HepG2 (cell line): ENCODE results near the gene IWS1. TPM values are rescaled to one million over a fixed set of nuclear protein-coding genes. Genes with fewer than 3 reads are reported as not detected.
A peak's percentile ranks its signal among the peaks of the same experiment; 100 is the strongest.

Experiments
- ATAC-seq: fragments of 200-7000 bp; cut with Tn5 transposase; 3 replicates; pipeline ENCODE4 v1.9.1; 2020; ENCODE audit warnings: mild to moderate bottlenecking, moderate library complexity
- BruUV-seq: library from RNA; stranded (reverse); fragments of 400-500 nt; replicated peaks from 2 replicates; lab custom pipeline; 2021; lab: Mats Ljungman, UMichigan
- CTCF ChIA-PET: fragments of 300-600 bp; formaldehyde crosslinking; extraction: SDS; loops from one replicate; lab custom pipeline; 2021; ENCODE audit warnings: low total read pairs, inconsistent platforms, low intra/inter-chr PET ratio; lab: Yijun Ruan, JAX
- POLR2A ChIA-PET: fragments of 350-600 bp; sonication (Branson Sonifier 250); formaldehyde crosslinking; loops from one replicate; lab custom pipeline; 2020; ENCODE audit warnings: antibody characterized with exemption, inconsistent platforms; lab: Yijun Ruan, JAX
- DNase-seq: peaks from one replicate; pipeline ENCODE4 v3.0.0-alpha.2; 2015; ENCODE audit warnings: low spot score
- FAIRE-seq: peaks from 3 replicates; lab custom pipeline; 2011; peaks lifted over from hg19 to GRCh38; lab: Jason Lieb, UNC
- H2AFZ ChIP-seq: one replicate; pipeline ENCODE4 v1.6.1; 2011; ENCODE audit warnings: low read length, inconsistent platforms
- H3K27ac ChIP-seq: fragments of 300-600 bp; 3 replicates; pipeline ENCODE4 v1.8.0; 2011; ENCODE audit warnings: mixed run types, mild to moderate bottlenecking, mixed read lengths, low read length, inconsistent platforms; ENCODE audit not compliant: insufficient read depth; ENCODE audit errors: extremely low read length
- H3K27me3 ChIP-seq, 2 experiments: fragments of 200-600 bp in 1 of 2; 2 replicates in 1 of 2; 3 replicates in 1 of 2; pipeline versions ENCODE4 v1.6.0 to v1.8.0; 2011; ENCODE audit warnings: low read length in 2 of 2, mild to moderate bottlenecking in 2 of 2, moderate library complexity in 2 of 2, inconsistent platforms in 1 of 2; ENCODE audit not compliant: insufficient read depth in 2 of 2, control insufficient read depth in 1 of 2
- H3K36me3 ChIP-seq, 2 experiments: fragments of 200-600 bp in 1 of 2; replicated peaks in 1 of 2; 2 replicates in 1 of 2; 3 replicates in 1 of 2; pipeline versions ENCODE4 v1.5.1 to v1.8.0; 2011; ENCODE audit warnings: low read length in 2 of 2, inconsistent platforms in 1 of 2; ENCODE audit not compliant: insufficient read depth in 2 of 2, control insufficient read depth in 1 of 2
- H3K4me1 ChIP-seq: 2 replicates; pipeline ENCODE4 v1.5.1; 2012; ENCODE audit warnings: low read length, inconsistent platforms; ENCODE audit not compliant: insufficient read depth
- H3K4me2 ChIP-seq: 2 replicates; pipeline ENCODE4 v1.6.0; 2011; ENCODE audit warnings: low read depth, low read length, inconsistent platforms
- H3K4me3 ChIP-seq, 3 experiments: fragments of 200-600 bp in 1 of 3; sonication (generic), shearing (Covaris generic) in 1 of 3; replicated peaks in 1 of 3; 2 replicates each; pipeline ENCODE4 v1.5.1; 2011 to 2016; ENCODE audit warnings: low read length in 3 of 3, inconsistent platforms in 2 of 3, low read depth in 2 of 3, mild to moderate bottlenecking in 2 of 3, control low read depth in 1 of 3, mixed read lengths in 1 of 3; ENCODE audit not compliant: insufficient read depth in 1 of 3
- H3K79me2 ChIP-seq: one replicate; pipeline ENCODE4 v1.6.1; 2011; ENCODE audit warnings: low read length, inconsistent platforms; ENCODE audit not compliant: insufficient read depth
- H3K9ac ChIP-seq: 2 replicates; pipeline ENCODE4 v1.6.0; 2011; ENCODE audit warnings: mild to moderate bottlenecking, low read depth, low read length, inconsistent platforms; ENCODE audit not compliant: insufficient read depth
- H3K9me3 ChIP-seq: 2 replicates; pipeline ENCODE4 v1.5.1; 2012; ENCODE audit warnings: mild to moderate bottlenecking, low read length
- H4K20me1 ChIP-seq: 2 replicates; pipeline ENCODE4 v1.6.0; 2011; ENCODE audit warnings: inconsistent platforms, mild to moderate bottlenecking, low read length, moderate library complexity; ENCODE audit not compliant: insufficient read depth
- HNF1A ChIP-seq, 2 experiments: sonication (generic) in 1 of 2; formaldehyde crosslinking in 1 of 2; IDR thresholded peaks; 2 replicates each; pipeline versions ENCODE4 v1.4.0 to v1.6.1; 2016 to 2020; ENCODE audit warnings: borderline replicate concordance in 1 of 2, low read depth in 1 of 2, mild to moderate bottlenecking in 1 of 2, missing genetic modification reagents in 1 of 2
- SNAI1 ChIP-seq: sonication (generic); formaldehyde crosslinking; IDR thresholded peaks from 2 replicates; pipeline ENCODE4 v1.5.0; 2020; ENCODE audit warnings: mild to moderate bottlenecking, missing genetic modification reagents, borderline replicate concordance
- SP140L ChIP-seq: sonication (generic); formaldehyde crosslinking; IDR thresholded peaks from 2 replicates; pipeline ENCODE4 v1.4.0; 2020; ENCODE audit warnings: missing genetic modification reagents, borderline replicate concordance
- TAF15 ChIP-seq: fragments of 200-400 bp; formaldehyde crosslinking; IDR thresholded peaks from one replicate; pipeline ENCODE4 v1.6.1; 2018; ENCODE audit warnings: mild to moderate bottlenecking, low read depth, low read length; ENCODE audit not compliant: poor library complexity, severe bottlenecking
- ZBTB20 ChIP-seq: sonication (generic); formaldehyde crosslinking; IDR thresholded peaks from 2 replicates; pipeline ENCODE4 v1.8.1; 2023; ENCODE audit warnings: missing genetic modification reagents, low read depth, mild to moderate bottlenecking, borderline replicate concordance
- ZKSCAN8 ChIP-seq: IDR thresholded peaks from 2 replicates; pipeline ENCODE4 v1.6.1; 2016; ENCODE audit warnings: borderline replicate concordance, missing genetic modification reagents, missing compliant biosample characterization
- ZMYM2 ChIP-seq: sonication (generic); formaldehyde crosslinking; IDR thresholded peaks from 2 replicates; pipeline ENCODE4 v1.8.0; 2022; ENCODE audit warnings: mild to moderate bottlenecking, missing genetic modification reagents
- ZNF333 ChIP-seq: sonication (generic); formaldehyde crosslinking; IDR thresholded peaks from 2 replicates; pipeline ENCODE4 v1.4.0; 2020; ENCODE audit warnings: mild to moderate bottlenecking, missing genetic modification reagents, borderline replicate concordance
- ZNF335 ChIP-seq: sonication (generic); formaldehyde crosslinking; IDR thresholded peaks from 2 replicates; pipeline ENCODE4 v1.4.0; 2020; ENCODE audit warnings: missing genetic modification reagents
- ZNF547 ChIP-seq: sonication (generic); formaldehyde crosslinking; IDR thresholded peaks from 2 replicates; pipeline ENCODE4 v1.5.1; 2020; ENCODE audit warnings: mild to moderate bottlenecking, missing genetic modification reagents
- ZNF7 ChIP-seq: IDR thresholded peaks from 2 replicates; pipeline ENCODE4 v1.6.1; 2016; ENCODE audit warnings: missing biosample characterization, missing genetic modification reagents
- WGBS: methylation state at CpG from one replicate; pipeline ENCODE4 v1.1.6; 2017; ENCODE audit warnings: low lambda C conversion rate; 5-methylcytosine and 5-hydroxymethylcytosine counted together
- in situ Hi-C: cut with HindIII; loops from 2 replicates; pipeline ENCODE4 v1.10.0; 2017; ENCODE audit warnings: low pct_unique_long_range_greater_than_20kb; ENCODE audit not compliant: extremely low pct_ligation_motif_present
- intact Hi-C: fragments of 100-400 bp; cut with micrococcal nuclease; formaldehyde crosslinking; loops from one replicate; pipeline ENCODE4 v1.10.0; 2022; ENCODE audit not compliant: unreplicated experiment
- polyA plus RNA-seq, 8 experiments: library from polyadenylated mRNA; depleted of rRNA in 3 of 8; stranded (reverse) in 7 of 8; unstranded in 1 of 8; fragments of >200 nt; fragmentation: Illumina TruSeq in 4 of 8; extraction: Trizol in 4 of 8; gene quantifications; 2 replicates each; pipeline versions ENCODE4 v1.2.1 to v1.2.3, GENCODE V29; 2011 to 2016; ENCODE audit warnings: low read depth in 4 of 8, missing spikeins in 1 of 8, mixed read lengths in 1 of 8; ENCODE audit not compliant: insufficient read depth in 1 of 8
- total RNA-seq, 5 experiments: library from RNA; depleted of rRNA; stranded (reverse); fragments of >200 nt; fragmentation: Illumina TruSeq; extraction: Trizol; gene quantifications; 2 replicates each; pipeline ENCODE4 v1.2.3, GENCODE V29; 2016; ENCODE audit warnings: low read depth in 1 of 5

The IWS1 gene
- total and polyA plus RNA-seq, 2 of the 13 experiments (the other 11 are each of a cell fraction or from before 2014, with no cell fraction given), result 28.9 to 62.3 TPM

DNA sequence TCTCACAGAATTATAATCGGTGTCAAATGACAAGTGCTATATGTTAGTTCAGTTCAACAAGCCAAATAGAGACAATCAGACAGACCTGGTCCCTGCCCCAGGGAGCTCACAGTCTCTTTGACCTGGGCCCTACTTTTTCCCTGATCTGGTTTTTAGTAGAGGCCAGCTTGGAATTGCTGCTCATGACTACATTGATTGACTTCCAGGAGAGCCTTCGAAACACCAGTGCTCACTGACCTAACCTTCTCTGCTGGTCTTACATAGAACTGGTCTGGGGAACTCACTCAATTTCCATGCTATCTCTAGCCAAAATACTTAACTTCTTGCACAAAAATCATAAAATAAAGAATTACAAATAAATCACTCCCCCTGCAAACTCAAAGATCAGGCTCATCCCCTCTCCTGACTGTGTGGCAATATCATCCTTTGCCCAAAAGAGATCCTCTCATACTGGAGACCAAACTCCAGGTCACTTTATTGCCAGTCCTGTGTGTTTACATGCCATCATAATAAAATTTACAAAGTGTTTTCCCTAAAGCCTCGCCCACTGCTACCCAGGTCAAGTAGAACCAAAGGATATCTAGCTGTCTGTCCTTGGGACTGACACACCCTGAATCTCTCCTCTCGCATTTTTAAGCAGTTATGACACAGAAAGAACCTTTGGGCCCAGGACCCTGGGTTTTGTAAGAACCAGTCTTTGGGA lies 54.9 kb downstream of the IWS1 start:
- Histone ChIP-seq H3K27me3 (no peaks in the 10 kb centered on the region), H3K4me3 (no peak overlapping the region), H3K9ac (no peak overlapping the region), H4K20me1 (no peaks in the 10 kb centered on the region), H3K79me2 (no peaks in the 10 kb centered on the region), H3K36me3 (no peaks in the 10 kb centered on the region; a peak in 1 of 5 replicates), H3K9me3 (no peaks in the 10 kb centered on the region), H3K4me1 (peaks cover 25% of the 10 kb centered on the region), H3K27ac (no peak overlapping the region), H3K4me2 (no peak overlapping the region), H2AFZ (no peak overlapping the region)
- in situ Hi-C loops (no loop called here), intact Hi-C loops (no loop called here)
- BruUV-seq, result no TSS peak
- TF ChIP-seq ZNF333 (no peak), ZNF335 (CRISPR knock-in tag) (no peak), ZKSCAN8 (CRISPR knock-in tag) (no peak)
- WGBS, result 96% methylated on average over 4 of the region's 4 CpGs
- CTCF ChIA-PET, result no interaction called here
- POLR2A ChIA-PET, result interaction anchor here (1.3 to 3.0 kb wide), 2 partner anchors 16 to 63 kb away, joined by 4 to 13 read pairs; no protein-coding TSS in a partner anchor
- FAIRE-seq, result no peak
- ATAC-seq, result peak; percentile 27
- DNase-seq, result no peak

- no peak for DNase-seq
- Histone ChIP-seq H3K79me2 (no peaks in the 10 kb centered on the region), H3K9me3 (no peaks in the 10 kb centered on the region), H3K4me1 (peaks cover 18% of the 10 kb centered on the region), H4K20me1 (no peaks in the 10 kb centered on the region), H2AFZ (no peak overlapping the region), H3K27ac (no peak overlapping the region), H3K4me2 (no peak overlapping the region), H3K4me3 (no peak overlapping the region), H3K36me3 (no peaks in the 10 kb centered on the region; a peak in 1 of 5 replicates), H3K9ac (no peak overlapping the region), H3K27me3 (no peaks in the 10 kb centered on the region)
- ChIA-PET POLR2A (no interaction called here), CTCF (no interaction called here)
- in situ Hi-C loops (no loop called here), intact Hi-C loops (no loop called here)
- WGBS, result 95% methylated on average over 2 of the region's 2 CpGs
- FAIRE-seq, result no peak
- no TSS peak for BruUV-seq
- ATAC-seq, result no peak
- TF ChIP-seq SP140L (CRISPR knock-in tag) (no peak), ZMYM2 (CRISPR knock-in tag) (no peak), SNAI1 (no peak), TAF15 (no peak), ZNF7 (CRISPR knock-in tag) (no peak), ZBTB20 (CRISPR knock-in tag) (no peak), ZNF547 (no peak), HNF1A (IDR thresholded peaks at IDR 0.05; ENCODE audit: low read depth) (no peak), HNF1A (CRISPR knock-in tag; IDR thresholded peaks at IDR 0.05; ENCODE audit: borderline replicate concordance) (no peak)
Observed at GRCh38 chr2:127469974-127470373, 56.3 kb downstream of the IWS1 start.
